SU-DHL-6 (cell line): ENCODE measurements around the gene GIPC2.
"Not testable (repeated sequence)": the region's sequence is repeated elsewhere in the genome, so short reads cannot be mapped to it uniquely, and the experiment has no call there.

Experiments
- H2AFZ ChIP-seq: fragments of 200-600 bp; sonication (generic); 2 replicates; pipeline ENCODE4 v1.6.1; 2014; ENCODE audit warnings: low read depth, mild to moderate bottlenecking, moderate library complexity, mixed read lengths, antibody characterized with exemption, low read length; ENCODE audit not compliant: severe bottlenecking
- H3F3A ChIP-seq: fragments of 200-600 bp; shearing (Covaris generic); 2 replicates; pipeline ENCODE4 v1.6.0; 2016; ENCODE audit warnings: antibody characterized with exemption, mild to moderate bottlenecking; ENCODE audit not compliant: insufficient read depth
- H3K27ac ChIP-seq: fragments of 200-600 bp; sonication (generic); 2 replicates; pipeline ENCODE4 v1.5.1; 2016; ENCODE audit warnings: low read depth, mild to moderate bottlenecking, low read length, moderate library complexity, mixed read lengths
- H3K27me3 ChIP-seq: fragments of 200-600 bp; sonication (generic), shearing (Covaris generic); 2 replicates; pipeline ENCODE4 v1.6.0; 2014; ENCODE audit warnings: mild to moderate bottlenecking, low read length
- H3K36me3 ChIP-seq: fragments of 200-600 bp; sonication (generic); 2 replicates; pipeline ENCODE4 v1.6.1; 2014; ENCODE audit warnings: mild to moderate bottlenecking, low read length, mixed read lengths
- H3K4me2 ChIP-seq: fragments of 300-600, 200-600 bp; shearing (Covaris generic), sonication (generic); 2 replicates; pipeline ENCODE4 v1.6.0; 2014; ENCODE audit warnings: low read length, low read depth, mild to moderate bottlenecking; ENCODE audit not compliant: poor library complexity, severe bottlenecking
- H3K4me3 ChIP-seq: fragments of 200-600 bp; sonication (generic); 2 replicates; pipeline ENCODE4 v1.5.1; 2014; ENCODE audit warnings: antibody characterized with exemption, low read length, mild to moderate bottlenecking, mixed read lengths; ENCODE audit not compliant: insufficient read depth, poor library complexity, severe bottlenecking
- H3K79me2 ChIP-seq: fragments of 200-600 bp; sonication (generic); 2 replicates; pipeline ENCODE4 v1.6.1; 2014; ENCODE audit warnings: mild to moderate bottlenecking, low read length, moderate library complexity; ENCODE audit not compliant: insufficient read depth
- H3K9ac ChIP-seq: fragments of 200-600 bp; sonication (generic); 2 replicates; pipeline ENCODE4 v1.7.0; 2014; ENCODE audit warnings: mild to moderate bottlenecking, low read length
- H3K9me2 ChIP-seq: fragments of 200-600 bp; sonication (generic); replicated peaks from 2 replicates; pipeline ENCODE4 v1.6.1; 2014; ENCODE audit warnings: low read length; ENCODE audit not compliant: insufficient read depth
- H3K9me3 ChIP-seq: fragments of 200-600 bp; sonication (generic); 2 replicates; pipeline ENCODE4 v1.6.1; 2014; ENCODE audit warnings: low read length, mixed read lengths; ENCODE audit not compliant: insufficient read depth
- H4K20me1 ChIP-seq: fragments of 200-600 bp; sonication (generic); 2 replicates; pipeline ENCODE4 v1.6.1; 2014; ENCODE audit warnings: low read depth, mild to moderate bottlenecking, antibody characterized with exemption, low read length, moderate library complexity, mixed read lengths
- CTCF ChIP-seq: fragments of 200-600 bp; sonication (generic); IDR thresholded peaks from one replicate; pipeline ENCODE4 v1.5.1; 2017; ENCODE audit warnings: antibody characterized with exemption, mild to moderate bottlenecking, low read length, moderate library complexity; ENCODE audit not compliant: insufficient read depth, poor library complexity, severe bottlenecking
- EZH2phosphoT487 ChIP-seq: fragments of 200-600 bp; sonication (generic), shearing (Covaris generic); conservative IDR thresholded peaks from 2 replicates; pipeline ENCODE4 v1.6.1; 2018; ENCODE audit warnings: mild to moderate bottlenecking, antibody characterized with exemption, low read length, moderate library complexity, mixed read lengths

The GIPC2 gene

GRCh38 chr1:78060857-78061563 lies 15.2 kb downstream of the GIPC2 start:
- no peaks in the 10 kb centered on the region for H3K9me2 ChIP-seq
- no peak overlapping the region for H2AFZ ChIP-seq
- no peaks in the 10 kb centered on the region for H3K9me3 ChIP-seq
- H3K27me3 ChIP-seq, result no peaks in the 10 kb centered on the region
- no peaks in the 10 kb centered on the region for H3K79me2 ChIP-seq
- H3K4me3 ChIP-seq, result no peak overlapping the region
- TF ChIP-seq EZH2phosphoT487 (no peak), CTCF (no peak)
- no peaks in the 10 kb centered on the region for H3F3A ChIP-seq
- H3K36me3 ChIP-seq, result no peaks in the 10 kb centered on the region
- H3K9ac ChIP-seq, result no peak overlapping the region
- no peak overlapping the region for H3K27ac ChIP-seq
- no peaks in the 10 kb centered on the region for H4K20me1 ChIP-seq
- no peak overlapping the region for H3K4me2 ChIP-seq

DNA sequence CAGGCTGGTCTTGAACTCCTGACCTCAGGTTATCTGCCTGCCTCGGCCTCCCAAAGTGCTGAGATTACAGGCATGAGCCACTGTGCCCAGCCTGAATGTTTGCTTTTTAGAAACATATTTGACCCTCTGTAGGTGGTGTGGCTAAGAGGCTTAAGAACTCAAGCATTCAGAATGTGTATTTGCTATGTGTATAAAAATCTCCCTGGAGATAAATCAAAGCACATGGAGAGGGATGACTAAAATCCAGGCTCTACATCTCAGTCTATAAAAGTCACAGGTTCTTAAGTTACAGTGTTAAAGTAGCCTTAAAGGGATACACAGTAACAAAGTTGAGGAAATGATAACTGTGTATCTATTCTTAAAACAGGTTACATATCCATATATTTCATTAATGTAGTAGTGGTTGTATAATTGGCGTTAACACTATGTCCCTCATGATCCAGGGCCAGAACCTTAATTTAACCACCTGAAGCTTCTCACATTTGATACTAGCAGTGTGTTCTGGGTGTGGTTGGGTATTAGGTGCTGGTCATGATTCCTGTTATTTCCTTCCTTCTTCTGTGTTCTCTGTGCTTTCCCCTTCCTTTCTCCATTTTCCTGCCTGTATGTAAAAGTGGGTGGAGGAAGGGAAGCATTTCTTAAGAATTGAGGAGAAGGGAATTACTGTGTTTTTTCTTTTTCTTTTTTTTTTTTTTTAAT lies 16.2 kb downstream of the GIPC2 start:
- no peak overlapping the region for H3K27ac ChIP-seq

GRCh38 chr1:78064886-78065285 lies 19.1 kb downstream of the GIPC2 start:
- H2AFZ ChIP-seq, result not testable (repeated sequence)

More for the DNA sequence above, 16.2 kb downstream of the GIPC2 start:
- Histone ChIP-seq H3K9ac (no peak overlapping the region), H3K4me2 (no peak overlapping the region), H2AFZ (no peak overlapping the region), H3K27me3 (no peaks in the 10 kb centered on the region), H3K36me3 (no peaks in the 10 kb centered on the region), H3F3A (no peaks in the 10 kb centered on the region), H3K79me2 (no peaks in the 10 kb centered on the region), H3K4me3 (no peak overlapping the region), H3K9me2 (no peaks in the 10 kb centered on the region), H3K9me3 (no peaks in the 10 kb centered on the region), H4K20me1 (no peaks in the 10 kb centered on the region)
- no peak for TF ChIP-seq EZH2phosphoT487
- no peak for TF ChIP-seq CTCF

DNA sequence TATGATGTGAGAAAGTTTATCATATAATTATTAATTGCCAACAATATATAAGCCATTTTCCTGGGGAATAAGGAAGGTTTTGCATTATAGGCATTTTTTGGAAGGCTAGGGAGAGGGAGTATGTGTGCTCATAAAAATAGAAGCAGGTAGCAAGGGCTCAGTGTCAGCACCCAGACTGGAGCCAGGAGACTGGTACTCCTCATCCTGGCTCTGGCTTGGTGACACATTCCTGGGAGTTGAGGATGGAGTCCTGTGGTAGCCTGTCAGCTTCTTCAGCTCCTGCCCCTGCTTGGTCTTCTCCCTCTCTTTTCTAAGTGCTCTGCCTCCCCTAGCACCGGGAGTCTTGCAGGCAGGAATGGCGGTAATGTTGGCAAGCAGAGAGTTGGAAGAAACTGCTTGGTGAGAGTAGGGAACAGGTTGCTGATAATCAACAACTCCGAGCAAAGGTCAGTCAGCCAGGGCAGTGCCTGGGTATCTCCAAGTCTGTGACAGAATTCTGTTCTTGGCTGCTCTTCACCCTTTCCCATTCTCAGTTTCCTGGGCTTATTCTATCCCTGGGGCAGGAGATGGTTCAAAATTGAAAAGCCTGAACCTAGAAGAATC lies 23.0 kb downstream of the GIPC2 start:
- Histone ChIP-seq H3K9ac (no peak overlapping the region), H3K79me2 (no peaks in the 10 kb centered on the region), H3F3A (no peaks in the 10 kb centered on the region), H3K4me3 (no peak overlapping the region), H3K9me3 (no peaks in the 10 kb centered on the region), H4K20me1 (no peaks in the 10 kb centered on the region), H3K36me3 (no peaks in the 10 kb centered on the region), H3K9me2 (no peaks in the 10 kb centered on the region), H3K27ac (no peak overlapping the region), H3K4me2 (no peak overlapping the region), H3K27me3 (no peaks in the 10 kb centered on the region), H2AFZ (no peak overlapping the region)
- TF ChIP-seq EZH2phosphoT487 (no peak), CTCF (no peak)

More at GRCh38 chr1:78064886-78065285, 19.1 kb downstream of the GIPC2 start:
- not testable (repeated sequence) for H3K9ac ChIP-seq, H3K27me3 ChIP-seq, H3K27ac ChIP-seq, H3K79me2 ChIP-seq, H3K9me2 ChIP-seq, H3K36me3 ChIP-seq, H3K9me3 ChIP-seq, H4K20me1 ChIP-seq, H3F3A ChIP-seq, H3K4me3 ChIP-seq, H3K4me2 ChIP-seq
